ENCODE results near the gene GRID2. TPM values are rescaled to one million over a fixed set of nuclear protein-coding genes. Genes with fewer than 3 reads are reported as not detected.

The GRID2 gene
- polyA plus RNA-seq, 1 of the 3 experiments (the other 2 are of a cell fraction) = not detected

- TF ChIP-seq, protein P1, sequence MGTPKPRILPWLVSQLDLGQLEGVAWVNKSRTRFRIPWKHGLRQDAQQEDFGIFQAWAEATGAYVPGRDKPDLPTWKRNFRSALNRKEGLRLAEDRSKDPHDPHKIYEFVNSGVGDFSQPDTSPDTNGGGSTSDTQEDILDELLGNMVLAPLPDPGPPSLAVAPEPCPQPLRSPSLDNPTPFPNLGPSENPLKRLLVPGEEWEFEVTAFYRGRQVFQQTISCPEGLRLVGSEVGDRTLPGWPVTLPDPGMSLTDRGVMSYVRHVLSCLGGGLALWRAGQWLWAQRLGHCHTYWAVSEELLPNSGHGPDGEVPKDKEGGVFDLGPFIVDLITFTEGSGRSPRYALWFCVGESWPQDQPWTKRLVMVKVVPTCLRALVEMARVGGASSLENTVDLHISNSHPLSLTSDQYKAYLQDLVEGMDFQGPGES (IDR thresholded peaks at IDR 0.05; ENCODE audit: low read depth, low read length) = no peak
- TF ChIP-seq RFX5 (IDR thresholded peaks at IDR 0.05; ENCODE audit: low read length) (no peak), GABPA (IDR thresholded peaks at IDR 0.05; ENCODE audit: low read depth) (no peak), ELF1 (IDR thresholded peaks at IDR 0.05) (no peak)
Observed at GRCh38 chr4:92654084-92654483, 350.3 kb downstream of the GRID2 start (continued).

DNA sequence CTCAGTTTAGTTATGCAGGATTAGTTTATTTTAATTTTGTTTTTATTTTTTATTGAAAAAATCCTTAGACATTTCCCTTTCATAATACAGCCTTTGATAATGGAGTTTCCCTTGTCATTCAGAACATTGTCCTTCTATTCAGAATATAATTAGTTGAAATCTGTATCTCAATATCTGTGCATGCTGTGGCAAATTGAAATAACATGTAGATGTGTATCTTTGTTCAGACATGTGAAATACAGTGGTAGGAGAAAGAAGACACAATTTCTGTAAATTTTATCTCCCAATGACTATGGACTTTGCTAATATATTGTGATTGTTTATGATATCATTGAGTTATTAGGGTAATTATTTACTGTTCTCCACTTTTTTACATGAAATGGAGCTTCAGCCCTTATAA lies 353.9 kb downstream of the GRID2 start:
- Histone ChIP-seq H3K4me2 (no peak overlapping the region), H2AFZ (ENCODE audit: low read depth) (no peak overlapping the region), H3K9me2 (no peaks in the 10 kb centered on the region), H3K27ac (ENCODE audit: low read depth in 2 of 2, low read length in 1 of 2) (peak overlapping the region in 1 of 2 experiments; percentile 83; a peak in 2 of 4 replicates), H3F3A (replicated peaks; ENCODE audit: insufficient read depth) (no peaks in the 10 kb centered on the region), H3K36me3 (replicated peaks in 1 of 2; ENCODE audit: control insufficient read depth in 1 of 2, insufficient read depth in 2 of 2, low read length in 1 of 2) (no peaks in the 10 kb centered on the region), H4K20me1 (ENCODE audit: insufficient read depth) (no peaks in the 10 kb centered on the region), H3K4me1 (ENCODE audit: control insufficient read depth in 1 of 2, insufficient read depth in 2 of 2, low read depth in 1 of 2, low read length in 1 of 2) (peaks cover 0 to 3% of the 10 kb centered on the region in 2 experiments; a peak in 1 of 4 replicates), H3K4me3 (ENCODE audit: low read depth in 2 of 2, low read length in 1 of 2) (no peak overlapping the region), H3K79me2 (ENCODE audit: insufficient read depth) (no peaks in the 10 kb centered on the region), H3K9me3 (no peaks in the 10 kb centered on the region), H3K27me3 (ENCODE audit: insufficient read depth) (no peaks in the 10 kb centered on the region), H3K9ac (no peak overlapping the region)
- DNase-seq = no peak
- ChIA-PET POLR2A (no interaction called here), CTCF (interaction anchor here (1.1 kb wide), 1 partner anchor 32 kb away, joined by 3 read pairs; no protein-coding TSS in a partner anchor)
- TF ChIP-seq NFIC (IDR thresholded peaks at IDR 0.05; ENCODE audit: borderline replicate concordance) (no peak), RAD21 (IDR thresholded peaks at IDR 0.05; ENCODE audit: low read length) (peak; percentile 18; the same call in 1 of the 2 replicates), GATA2 (CRISPR knock-in tag; IDR thresholded peaks at IDR 0.05) (peak; percentile 81), EZH2phosphoT487 (IDR thresholded peaks at IDR 0.05; ENCODE audit: borderline replicate concordance, low read depth) (no peak), EP300 (IDR thresholded peaks at IDR 0.05; ENCODE audit: borderline replicate concordance in 1 of 2, low read depth in 1 of 2, low read length in 1 of 2) (peak in 1 of 2 experiments; percentile 75; a peak in 2 of 4 replicates), SIN3A (IDR thresholded peaks at IDR 0.05; ENCODE audit: borderline replicate concordance, low read depth, low read length) (no peak), FOXM1 (IDR thresholded peaks at IDR 0.05; ENCODE audit: low read depth) (no peak)

DNA sequence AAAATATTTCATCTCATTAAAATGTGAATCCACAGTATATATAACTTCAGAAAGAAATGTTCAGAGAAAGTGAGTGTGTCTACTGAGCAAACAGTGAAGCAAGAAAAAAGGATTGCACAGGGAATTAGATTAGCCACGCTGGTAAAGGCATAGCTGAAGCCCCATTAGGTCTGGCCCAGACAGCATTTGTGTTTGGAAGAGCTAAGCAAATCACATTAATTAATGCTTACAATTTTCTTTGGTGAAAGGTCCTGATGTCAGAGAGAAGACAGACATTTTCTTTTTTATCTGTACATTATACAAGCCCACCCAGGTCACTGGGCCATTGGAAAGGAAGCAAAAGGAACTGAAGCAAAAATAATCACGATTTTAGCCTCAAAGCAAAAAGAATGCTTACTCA lies 354.6 kb downstream of the GRID2 start:
- Histone ChIP-seq H3K9ac (no peak overlapping the region), H3K9me3 (no peaks in the 10 kb centered on the region), H4K20me1 (ENCODE audit: insufficient read depth) (no peaks in the 10 kb centered on the region), H3K36me3 (replicated peaks in 1 of 2; ENCODE audit: control insufficient read depth in 1 of 2, insufficient read depth in 2 of 2, low read length in 1 of 2) (no peaks in the 10 kb centered on the region), H3K27me3 (ENCODE audit: insufficient read depth) (no peaks in the 10 kb centered on the region), H2AFZ (ENCODE audit: low read depth) (no peak overlapping the region), H3K4me1 (ENCODE audit: control insufficient read depth in 1 of 2, insufficient read depth in 2 of 2, low read depth in 1 of 2, low read length in 1 of 2) (peaks cover 0 to 3% of the 10 kb centered on the region in 2 experiments; a peak in 1 of 4 replicates), H3K4me2 (no peak overlapping the region), H3F3A (replicated peaks; ENCODE audit: insufficient read depth) (no peaks in the 10 kb centered on the region), H3K27ac (ENCODE audit: low read depth in 2 of 2, low read length in 1 of 2) (peak overlapping the region in 1 of 2 experiments; percentile 83; a peak in 2 of 4 replicates), H3K9me2 (no peaks in the 10 kb centered on the region), H3K4me3 (ENCODE audit: low read depth in 2 of 2, low read length in 1 of 2) (no peak overlapping the region), H3K79me2 (ENCODE audit: insufficient read depth) (no peaks in the 10 kb centered on the region)
- WGBS (ENCODE audit: low lambda C conversion rate) = 20% methylated on average over 2 of the region's 2 CpGs
- CTCF ChIA-PET = interaction anchor here (1.1 kb wide), 1 partner anchor 32 kb away, joined by 3 read pairs; no protein-coding TSS in a partner anchor
- no peak for DNase-seq
- POLR2A ChIA-PET = no interaction called here
- TF ChIP-seq CHD2 (IDR thresholded peaks at IDR 0.05; ENCODE audit: low read length, partially characterized antibody) (peak; percentile 10), EP300 (IDR thresholded peaks at IDR 0.05; ENCODE audit: borderline replicate concordance in 1 of 2, low read depth in 1 of 2, low read length in 1 of 2) (peak in 1 of 2 experiments; percentile 63; a peak in 1 of 4 replicates), RAD21 (IDR thresholded peaks at IDR 0.05; ENCODE audit: low read length) (peak; percentile 18; the same call in 1 of the 2 replicates), RCOR1 (IDR thresholded peaks at IDR 0.05; ENCODE audit: low read length) (peak; percentile 14; the same call in 1 of the 2 replicates), NFIC (IDR thresholded peaks at IDR 0.05; ENCODE audit: borderline replicate concordance) (no peak)
- TF ChIP-seq, protein P2, sequence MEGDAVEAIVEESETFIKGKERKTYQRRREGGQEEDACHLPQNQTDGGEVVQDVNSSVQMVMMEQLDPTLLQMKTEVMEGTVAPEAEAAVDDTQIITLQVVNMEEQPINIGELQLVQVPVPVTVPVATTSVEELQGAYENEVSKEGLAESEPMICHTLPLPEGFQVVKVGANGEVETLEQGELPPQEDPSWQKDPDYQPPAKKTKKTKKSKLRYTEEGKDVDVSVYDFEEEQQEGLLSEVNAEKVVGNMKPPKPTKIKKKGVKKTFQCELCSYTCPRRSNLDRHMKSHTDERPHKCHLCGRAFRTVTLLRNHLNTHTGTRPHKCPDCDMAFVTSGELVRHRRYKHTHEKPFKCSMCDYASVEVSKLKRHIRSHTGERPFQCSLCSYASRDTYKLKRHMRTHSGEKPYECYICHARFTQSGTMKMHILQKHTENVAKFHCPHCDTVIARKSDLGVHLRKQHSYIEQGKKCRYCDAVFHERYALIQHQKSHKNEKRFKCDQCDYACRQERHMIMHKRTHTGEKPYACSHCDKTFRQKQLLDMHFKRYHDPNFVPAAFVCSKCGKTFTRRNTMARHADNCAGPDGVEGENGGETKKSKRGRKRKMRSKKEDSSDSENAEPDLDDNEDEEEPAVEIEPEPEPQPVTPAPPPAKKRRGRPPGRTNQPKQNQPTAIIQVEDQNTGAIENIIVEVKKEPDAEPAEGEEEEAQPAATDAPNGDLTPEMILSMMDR (IDR thresholded peaks at IDR 0.05) = no peak

Measured in SK-N-SH (cell line).